ENCODE data around the gene FSTL4. TPM values are rescaled to one million over a fixed set of nuclear protein-coding genes. Genes with fewer than 3 reads are reported as not detected.

The FSTL4 gene
- total RNA-seq, 4 donors from 2014 or later = 0.27 to 1.6 (median 0.35) TPM; not detected in 1

DNA sequence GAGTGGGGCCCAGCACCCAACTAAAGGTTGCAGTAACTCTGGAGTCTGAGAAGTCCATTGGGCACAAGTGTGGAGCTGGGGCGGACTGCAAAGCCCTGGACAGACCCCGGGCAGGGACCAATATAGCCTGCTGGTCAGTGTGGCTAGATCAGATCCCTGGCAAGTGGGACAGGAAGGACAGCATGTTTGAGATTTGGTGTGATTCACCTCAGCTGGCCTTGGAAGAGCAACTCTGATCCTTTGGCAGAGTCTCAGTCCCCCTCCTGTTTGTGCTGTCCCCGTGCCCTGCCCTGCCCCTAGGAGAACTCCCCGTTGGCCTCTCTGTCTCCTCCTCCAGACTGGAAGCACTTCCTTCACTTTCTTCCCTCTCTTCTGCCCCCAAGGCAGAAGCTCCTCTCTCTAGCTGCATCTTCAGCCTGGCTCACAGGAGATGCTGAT, 255.3 kb downstream of the FSTL4 start:
- H3K9me3 ChIP-seq = no peaks in the 10 kb centered on the region
- no peaks in the 10 kb centered on the region for H3K27me3 ChIP-seq
- no peak for DNase-seq
- H3K36me3 ChIP-seq = no peaks in the 10 kb centered on the region
- no peak for TF ChIP-seq CTCF (IDR thresholded peaks at IDR 0.05)
- no peak for TF ChIP-seq POLR2A (IDR thresholded peaks at IDR 0.05)
- H3K4me3 ChIP-seq = no peak overlapping the region
- no peaks in the 10 kb centered on the region for H3K4me1 ChIP-seq
- H3K27ac ChIP-seq = no peak overlapping the region

DNA sequence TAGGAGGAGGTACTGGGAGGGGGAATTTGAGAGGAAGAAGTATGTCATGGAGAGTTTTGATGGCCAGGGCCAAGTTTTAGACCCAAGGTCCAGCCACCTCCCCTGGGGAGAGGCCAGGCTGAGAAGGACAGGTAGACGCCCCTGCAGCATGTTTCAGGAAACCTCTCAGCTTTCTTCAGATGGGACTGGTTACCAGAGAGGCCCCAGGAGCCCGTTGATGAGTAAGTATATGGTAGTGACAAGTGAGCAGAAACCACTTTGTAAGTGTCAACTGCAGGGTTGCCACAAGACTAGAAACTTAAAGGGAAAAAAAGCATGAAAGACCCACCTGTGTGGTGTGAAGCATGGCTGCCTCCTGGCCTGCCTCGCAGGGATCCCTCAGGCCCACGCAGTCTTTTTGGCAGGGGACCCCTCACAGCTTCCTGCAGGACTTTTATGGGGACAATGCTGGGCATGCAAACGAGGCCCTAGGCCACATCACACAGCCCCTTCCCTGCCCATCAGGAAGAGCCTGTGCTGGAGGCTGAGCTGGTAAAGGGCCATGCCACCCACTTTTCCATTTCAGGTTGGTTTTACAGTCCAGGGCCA, 255.9 kb downstream of the FSTL4 start:
- no peak for TF ChIP-seq CTCF (IDR thresholded peaks at IDR 0.05)
- TF ChIP-seq POLR2A (IDR thresholded peaks at IDR 0.05) = no peak
- H3K36me3 ChIP-seq = no peaks in the 10 kb centered on the region
- DNase-seq = no peak
- no peaks in the 10 kb centered on the region for H3K9me3 ChIP-seq
- H3K4me3 ChIP-seq = no peak overlapping the region
- H3K27ac ChIP-seq = no peak overlapping the region
- H3K4me1 ChIP-seq = no peaks in the 10 kb centered on the region
- no peaks in the 10 kb centered on the region for H3K27me3 ChIP-seq

GRCh38 chr5:133354323-133355185, 257.8 kb downstream of the FSTL4 start:
- no peaks in the 10 kb centered on the region for H3K36me3 ChIP-seq
- TF ChIP-seq POLR2A (IDR thresholded peaks at IDR 0.05) = no peak
- no peak for TF ChIP-seq CTCF (IDR thresholded peaks at IDR 0.05)
- H3K9me3 ChIP-seq = no peaks in the 10 kb centered on the region
- no peak overlapping the region for H3K4me3 ChIP-seq
- no peaks in the 10 kb centered on the region for H3K4me1 ChIP-seq
- H3K27me3 ChIP-seq = no peaks in the 10 kb centered on the region
- DNase-seq = no peak
- H3K27ac ChIP-seq = no peak overlapping the region

GRCh38 chr5:133353741-133354140, 258.6 kb downstream of the FSTL4 start:
- H3K36me3 ChIP-seq = no peaks in the 10 kb centered on the region
- DNase-seq = no peak
- H3K27ac ChIP-seq = no peak overlapping the region
- no peaks in the 10 kb centered on the region for H3K9me3 ChIP-seq
- TF ChIP-seq CTCF (IDR thresholded peaks at IDR 0.05) (no peak), POLR2A (IDR thresholded peaks at IDR 0.05) (no peak)
- H3K4me1 ChIP-seq = no peaks in the 10 kb centered on the region
- no peaks in the 10 kb centered on the region for H3K27me3 ChIP-seq
- H3K4me3 ChIP-seq = no peak overlapping the region

- DNase-seq = no peak
- TF ChIP-seq POLR2A (IDR thresholded peaks at IDR 0.05) (no peak), CTCF (IDR thresholded peaks at IDR 0.05) (no peak)
- Histone ChIP-seq H3K4me1 (no peaks in the 10 kb centered on the region), H3K27ac (no peak overlapping the region), H3K27me3 (no peaks in the 10 kb centered on the region), H3K36me3 (no peaks in the 10 kb centered on the region), H3K9me3 (no peaks in the 10 kb centered on the region), H3K4me3 (no peak overlapping the region)
Observed at GRCh38 chr5:133348406-133348805, 263.9 kb downstream of the FSTL4 start.

Measured in Peyer's patch (tissue), 4 donors.